ENCODE data around the gene CLEC4G.

GRCh38 chr19:7706188-7706954 lies 25.5 kb downstream of the CLEC4G start:
- TF ChIP-seq EZH2 (IDR thresholded peaks at IDR 0.05; ENCODE audit: low read depth) (no peak), CTCF (conservative IDR thresholded peaks at IDR 0.05) (no peak)
